Esophagus squamous epithelium (tissue), 4 donors: ENCODE data around the gene PTPRC.

Source experiments
- CTCF ChIP-seq, 6 experiments: fragments of 450-650 bp in 4 of 6; fragments of 200-600 bp in 2 of 6; sonication (generic) in 2 of 6; IDR thresholded peaks; one replicate each; pipeline ENCODE4 v1.5.1; 2016 to 2019; ENCODE audit warnings: antibody characterized with exemption in 6 of 6, mild to moderate bottlenecking in 4 of 6, moderate library complexity in 4 of 6
- POLR2A ChIP-seq, 4 donors: fragments of 450-650 bp; IDR thresholded peaks; one replicate each; pipeline ENCODE4 v1.6.1; 2017; ENCODE audit warnings: antibody characterized with exemption in 4 of 4, mild to moderate bottlenecking in 4 of 4, moderate library complexity in 3 of 4

- TF ChIP-seq POLR2A (IDR thresholded peaks at IDR 0.05) (no peak), CTCF (IDR thresholded peaks at IDR 0.05) (no peak)
Observed at GRCh38 chr1:198680174-198680875, 41.5 kb downstream of the PTPRC start.
